ENCODE data around the gene HSDL1. TPM values are rescaled to one million over a fixed set of nuclear protein-coding genes. Genes with fewer than 3 reads are reported as not detected.

Gene HSDL1
- total RNA-seq, 1 donor from 2014 or later, result 101 TPM

GRCh38 chr16:84080813-84081212, 64.2 kb downstream of the HSDL1 start:
- H3K4me1 Mint-ChIP-seq, result no peaks in the 10 kb centered on the region
- H3K9me3 ChIP-seq (ENCODE audit: low read depth), result no peaks in the 10 kb centered on the region
- H3K27me3 ChIP-seq, result no peaks in the 10 kb centered on the region
- no peak for DNase-seq (ENCODE audit: low spot score)
- peaks cover 11% of the 10 kb centered on the region for H3K79me2 ChIP-seq (ENCODE audit: low read depth)
- no peak overlapping the region for H3K27ac ChIP-seq
- H3K9ac ChIP-seq, result no peak overlapping the region
- no peaks in the 10 kb centered on the region for H3K4me1 ChIP-seq
- H3K27ac Mint-ChIP-seq, result no peak overlapping the region
- H4K20me1 ChIP-seq (ENCODE audit: low read depth), result no peaks in the 10 kb centered on the region
- H2AFZ ChIP-seq (replicated peaks), result no peak overlapping the region
- H3K4me2 ChIP-seq, result no peak overlapping the region
- H3K4me3 ChIP-seq, result no peak overlapping the region
- H3K9me3 Mint-ChIP-seq, result no peaks in the 10 kb centered on the region
- no peak overlapping the region for H3K4me3 Mint-ChIP-seq
- H3F3A ChIP-seq (ENCODE audit: low read depth), result peaks cover 3% of the 10 kb centered on the region
- no peaks in the 10 kb centered on the region for H3K27me3 Mint-ChIP-seq (ENCODE audit: insufficient read depth, low read depth)
- TF ChIP-seq EZH2 (IDR thresholded peaks at IDR 0.05) (no peak), EZH2phosphoT487 (IDR thresholded peaks at IDR 0.05) (no peak), CTCF (IDR thresholded peaks at IDR 0.05) (no peak)
- peaks cover 28% of the 10 kb centered on the region for H3K36me3 Mint-ChIP-seq
- H3K36me3 ChIP-seq, result no peaks in the 10 kb centered on the region

DNA sequence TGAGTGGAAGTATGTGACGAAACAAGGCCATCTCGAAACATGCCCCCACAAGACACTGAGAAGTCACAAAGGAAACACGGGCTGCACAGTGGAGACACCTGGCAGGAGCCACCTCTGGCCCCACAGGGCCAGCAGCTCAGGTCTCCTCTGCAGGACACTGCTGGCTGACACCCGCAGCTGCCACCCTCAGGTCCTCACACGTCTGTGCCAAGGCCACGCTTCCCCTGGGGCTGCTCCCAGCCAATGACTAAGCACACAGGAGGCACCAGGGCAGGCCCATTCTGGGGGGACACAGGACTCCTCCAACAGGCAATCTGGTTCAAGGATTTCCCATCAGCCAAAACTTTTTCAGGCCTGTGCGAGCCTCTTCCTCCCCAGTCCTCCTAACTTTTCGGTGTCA, 64.6 kb downstream of the HSDL1 start:
- Mint-ChIP-seq H3K4me1 (no peaks in the 10 kb centered on the region), H3K27ac (no peak overlapping the region), H3K9me3 (no peaks in the 10 kb centered on the region), H3K36me3 (peaks cover 28% of the 10 kb centered on the region), H3K27me3 (ENCODE audit: insufficient read depth, low read depth) (no peaks in the 10 kb centered on the region), H3K4me3 (no peak overlapping the region)
- TF ChIP-seq CTCF (IDR thresholded peaks at IDR 0.05), result no peak
- no peak for TF ChIP-seq EZH2phosphoT487 (IDR thresholded peaks at IDR 0.05)
- TF ChIP-seq EZH2 (IDR thresholded peaks at IDR 0.05), result no peak
- no peaks in the 10 kb centered on the region for H3K9me3 ChIP-seq (ENCODE audit: low read depth)
- H3K9ac ChIP-seq, result no peak overlapping the region
- peaks cover 11% of the 10 kb centered on the region for H3K79me2 ChIP-seq (ENCODE audit: low read depth)
- H3F3A ChIP-seq (ENCODE audit: low read depth), result no peaks in the 10 kb centered on the region
- H3K36me3 ChIP-seq, result no peaks in the 10 kb centered on the region
- no peaks in the 10 kb centered on the region for H3K4me1 ChIP-seq
- no peak overlapping the region for H3K4me3 ChIP-seq
- DNase-seq (ENCODE audit: low spot score), result no peak
- H3K27me3 ChIP-seq, result no peaks in the 10 kb centered on the region
- no peaks in the 10 kb centered on the region for H4K20me1 ChIP-seq (ENCODE audit: low read depth)
- H2AFZ ChIP-seq (replicated peaks), result no peak overlapping the region
- no peak overlapping the region for H3K4me2 ChIP-seq
- no peak overlapping the region for H3K27ac ChIP-seq

DNA sequence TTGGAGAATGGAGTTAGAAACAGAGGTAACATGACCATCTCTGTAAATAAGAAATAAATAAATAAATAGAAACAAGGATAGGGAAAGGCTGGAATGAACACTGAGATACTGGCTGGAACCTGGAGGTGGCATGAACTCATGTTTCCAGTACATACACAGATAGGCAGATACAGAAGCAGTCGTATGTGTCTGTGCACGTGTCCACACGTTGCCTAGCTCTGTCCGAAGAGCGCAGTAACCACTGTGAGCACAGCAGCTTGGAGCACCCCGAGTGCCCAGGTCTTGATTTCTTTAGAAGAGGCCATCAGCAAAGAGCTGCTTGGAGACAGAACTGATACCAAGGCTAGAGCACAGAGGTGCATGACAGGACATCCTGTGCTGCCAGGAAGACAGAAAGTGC, 65.3 kb downstream of the HSDL1 start:
- no peak overlapping the region for H2AFZ ChIP-seq (replicated peaks)
- Mint-ChIP-seq H3K4me3 (no peak overlapping the region), H3K27ac (no peak overlapping the region), H3K27me3 (ENCODE audit: insufficient read depth, low read depth) (no peaks in the 10 kb centered on the region), H3K4me1 (no peaks in the 10 kb centered on the region), H3K9me3 (no peaks in the 10 kb centered on the region), H3K36me3 (peaks cover 28% of the 10 kb centered on the region)
- H3K4me3 ChIP-seq, result no peak overlapping the region
- no peaks in the 10 kb centered on the region for H4K20me1 ChIP-seq (ENCODE audit: low read depth)
- H3K27me3 ChIP-seq, result no peaks in the 10 kb centered on the region
- H3F3A ChIP-seq (ENCODE audit: low read depth), result no peaks in the 10 kb centered on the region
- DNase-seq (ENCODE audit: low spot score), result no peak
- H3K4me2 ChIP-seq, result no peak overlapping the region
- H3K36me3 ChIP-seq, result no peaks in the 10 kb centered on the region
- H3K9me3 ChIP-seq (ENCODE audit: low read depth), result no peaks in the 10 kb centered on the region
- no peak overlapping the region for H3K27ac ChIP-seq
- no peak overlapping the region for H3K9ac ChIP-seq
- no peak for TF ChIP-seq EZH2 (IDR thresholded peaks at IDR 0.05)
- TF ChIP-seq EZH2phosphoT487 (IDR thresholded peaks at IDR 0.05), result no peak
- no peak for TF ChIP-seq CTCF (IDR thresholded peaks at IDR 0.05)
- peaks cover 11% of the 10 kb centered on the region for H3K79me2 ChIP-seq (ENCODE audit: low read depth)
- H3K4me1 ChIP-seq, result no peaks in the 10 kb centered on the region
